Fibroblast of skin of left quadriceps (primary cell): ENCODE measurements around the gene DIP2B.
"Not testable (repeated sequence)": the region's sequence is repeated elsewhere in the genome, so short reads cannot be mapped to it uniquely, and the experiment has no call there.

Source experiments
- DNase-seq, 2 experiments: peaks; one replicate each; pipeline ENCODE4 v3.0.0-alpha.2; 2013; ENCODE audit warnings: low read depth in 2 of 2

DIP2B gene

DNA sequence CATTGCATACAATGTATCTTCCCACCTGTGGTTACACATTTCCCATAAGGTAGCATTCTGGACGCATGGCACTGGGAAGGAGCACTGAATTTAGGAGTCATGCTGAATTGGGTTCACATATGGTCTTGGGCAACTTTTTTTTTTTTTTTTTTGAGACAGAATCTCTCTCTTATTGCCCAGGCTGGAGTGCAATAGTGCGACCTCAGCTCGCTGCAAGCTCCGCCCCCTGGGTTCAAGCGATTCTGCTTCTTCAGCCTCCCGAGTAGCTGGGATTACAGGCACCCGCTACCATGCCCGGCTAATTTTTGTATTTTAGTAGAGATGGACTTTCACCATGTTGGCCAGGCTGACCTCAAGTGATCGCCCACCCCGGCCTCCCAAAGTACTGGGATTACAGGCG lies 13.3 kb downstream of the DIP2B start:
- no peak for DNase-seq

GRCh38 chr12:50519353-50519752 lies 14.6 kb downstream of the DIP2B start:
- no peak for DNase-seq

DNA sequence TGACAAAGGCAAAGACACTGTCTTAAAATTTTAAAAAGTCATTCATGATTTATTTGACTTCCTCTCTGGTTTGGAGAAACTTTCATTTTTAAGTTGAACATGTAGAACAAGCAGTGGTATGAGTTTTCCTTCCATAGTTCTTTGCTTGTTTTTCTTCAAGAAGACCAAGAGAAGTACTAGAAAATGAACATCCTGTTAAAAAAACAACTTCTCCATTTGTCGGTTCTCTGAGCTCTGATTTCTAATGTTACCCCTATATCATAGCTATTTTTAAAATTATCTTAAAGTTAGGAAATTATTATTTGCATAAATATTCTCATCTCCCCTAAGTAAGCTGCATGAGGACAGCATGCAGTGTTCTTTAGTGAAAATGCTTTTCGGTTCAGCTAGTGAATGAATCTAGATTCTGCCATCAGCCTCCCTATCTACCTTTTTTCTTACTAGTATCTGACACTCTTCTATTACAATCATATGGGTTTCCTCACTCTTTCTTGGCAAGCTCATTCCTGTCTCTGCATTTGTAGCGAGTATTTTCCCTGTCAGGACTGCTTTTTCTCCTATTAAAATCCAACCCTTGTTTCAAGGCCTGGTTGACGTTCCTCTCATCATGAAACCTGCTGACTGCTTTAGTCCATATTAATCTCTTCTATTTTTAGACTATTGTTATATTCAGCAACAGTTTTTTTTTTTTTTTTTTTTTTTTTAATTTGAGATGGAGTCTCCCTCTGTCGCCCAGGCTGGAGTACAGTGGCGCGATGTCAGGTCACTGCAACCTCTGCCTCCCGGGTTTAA lies 15.8 kb downstream of the DIP2B start:
- DNase-seq, result no peak

GRCh38 chr12:50521781-50522180 lies 17.0 kb downstream of the DIP2B start:
- not testable (repeated sequence) for DNase-seq

DNA sequence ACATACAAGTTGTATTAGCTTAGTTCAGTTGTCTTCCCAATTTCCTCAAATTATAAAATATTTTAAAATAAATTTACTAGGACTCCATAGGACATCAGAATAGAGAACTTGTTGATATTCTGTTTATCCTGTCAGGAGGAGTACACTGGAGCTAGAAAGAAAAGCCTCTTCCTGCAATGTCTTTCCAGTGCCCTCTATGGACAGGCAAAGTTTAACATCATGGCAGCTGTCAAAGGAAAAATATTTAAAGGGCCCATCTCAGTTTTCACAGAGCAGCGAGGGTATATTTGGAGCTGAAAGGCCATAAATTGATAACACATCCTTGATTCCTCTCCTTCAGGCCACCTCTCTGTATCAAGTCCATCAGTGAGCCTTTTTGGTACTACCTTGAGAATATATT lies 19.0 kb downstream of the DIP2B start:
- DNase-seq, result no peak

- no peak for DNase-seq
Measured at GRCh38 chr12:50524621-50525020, 19.8 kb downstream of the DIP2B start.

- no peak for DNase-seq
Measured at GRCh38 chr12:50525422-50525821, 20.6 kb downstream of the DIP2B start.

DNA sequence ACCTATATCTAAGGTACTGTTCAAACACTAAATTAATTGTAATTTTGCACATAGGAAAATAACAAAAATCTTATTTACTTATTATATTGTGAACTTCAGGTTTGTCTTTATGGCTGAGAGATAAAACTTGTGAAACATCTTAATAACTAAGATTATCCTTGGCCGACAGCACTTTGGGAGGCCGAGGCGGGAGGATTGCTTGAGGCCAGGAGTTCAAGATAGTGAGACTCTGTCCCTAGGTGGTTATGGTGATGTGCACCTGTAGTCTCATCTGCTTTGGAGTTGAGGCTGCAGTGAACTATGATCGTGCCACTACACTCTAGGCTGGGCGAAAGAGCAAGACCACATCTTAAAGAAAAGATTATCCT lies 22.6 kb downstream of the DIP2B start:
- DNase-seq, result no peak

- no peak for DNase-seq
Measured at GRCh38 chr12:50528800-50529199, 24.0 kb downstream of the DIP2B start.

DNA sequence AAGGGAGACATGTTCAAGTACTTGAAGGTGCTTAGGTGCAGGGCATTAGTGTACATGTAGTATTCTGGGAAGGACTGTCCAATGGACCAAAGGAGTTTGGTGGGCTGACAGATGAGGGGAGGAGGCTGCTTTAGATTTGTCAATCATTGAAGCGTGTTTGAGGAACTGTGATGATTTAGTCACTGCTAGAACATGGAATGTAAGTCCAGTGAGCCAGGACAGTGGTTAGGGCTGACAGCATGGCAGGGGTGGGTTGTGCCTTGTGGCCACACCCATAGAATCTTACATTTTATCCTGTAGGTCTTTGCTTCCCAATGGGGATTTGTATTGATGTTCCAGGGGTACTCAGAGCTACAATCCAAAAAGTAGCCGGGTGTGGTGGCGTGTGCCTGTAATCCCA lies 24.6 kb downstream of the DIP2B start:
- no peak for DNase-seq

DNA sequence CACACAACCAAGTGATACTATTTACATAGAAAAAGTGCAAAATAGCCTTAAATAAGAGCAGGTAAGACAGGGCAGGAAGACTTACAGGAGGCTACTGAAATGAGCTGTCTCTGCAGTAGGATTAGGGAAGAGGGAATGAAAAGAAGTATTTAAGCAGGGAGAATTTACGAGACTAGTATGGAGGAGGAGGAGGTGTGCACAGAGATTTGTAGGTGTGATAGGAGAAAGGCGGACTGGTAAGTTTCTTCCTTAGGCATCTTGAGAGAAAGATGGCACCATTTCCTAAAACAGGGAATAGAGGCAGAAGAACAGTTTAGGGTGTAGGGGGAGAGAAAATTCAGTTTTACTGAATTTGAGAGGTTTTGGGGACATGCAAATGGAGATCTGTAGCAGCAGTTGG lies 25.7 kb downstream of the DIP2B start:
- DNase-seq, result no peak

DNA sequence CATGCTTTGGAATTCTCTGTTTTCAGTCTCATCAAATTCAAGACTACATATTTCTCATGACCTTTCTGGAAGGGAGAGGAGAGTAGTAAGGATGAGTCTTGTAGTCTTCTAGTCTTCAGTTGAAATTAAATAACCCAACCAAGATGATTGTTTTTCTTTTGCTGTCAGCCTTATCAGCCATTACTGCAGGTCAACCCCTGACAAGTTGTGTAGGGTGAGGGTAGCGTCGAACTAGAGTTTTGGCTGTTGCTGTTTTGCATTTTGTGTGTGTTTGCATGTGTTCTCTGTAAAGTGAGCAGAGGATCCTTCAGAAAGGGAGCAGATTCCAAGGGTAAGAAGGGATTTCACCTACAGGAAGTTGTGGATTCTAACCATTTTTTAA lies 28.4 kb downstream of the DIP2B start:
- DNase-seq, result no peak

DNA sequence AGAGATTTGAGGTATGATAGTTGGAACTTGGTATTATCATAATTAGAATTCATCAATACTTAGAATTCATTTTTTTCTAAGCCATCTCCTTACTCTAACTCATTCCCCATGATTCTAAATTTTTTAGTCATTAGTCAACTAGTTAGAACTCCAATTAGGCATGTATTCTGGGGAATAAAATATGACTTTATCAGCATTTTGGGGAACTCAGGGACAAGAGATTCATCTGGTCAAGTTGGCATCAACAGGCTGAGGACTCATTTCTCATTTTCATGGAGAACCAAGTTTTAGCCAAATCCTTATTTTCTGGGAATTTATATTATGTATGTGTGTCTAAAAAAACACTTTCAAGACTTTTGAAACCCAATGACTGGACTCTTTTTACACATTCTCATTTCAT lies 29.2 kb downstream of the DIP2B start:
- no peak for DNase-seq

GRCh38 chr12:50536831-50537537 lies 32.2 kb downstream of the DIP2B start:
- DNase-seq, result no peak

DNA sequence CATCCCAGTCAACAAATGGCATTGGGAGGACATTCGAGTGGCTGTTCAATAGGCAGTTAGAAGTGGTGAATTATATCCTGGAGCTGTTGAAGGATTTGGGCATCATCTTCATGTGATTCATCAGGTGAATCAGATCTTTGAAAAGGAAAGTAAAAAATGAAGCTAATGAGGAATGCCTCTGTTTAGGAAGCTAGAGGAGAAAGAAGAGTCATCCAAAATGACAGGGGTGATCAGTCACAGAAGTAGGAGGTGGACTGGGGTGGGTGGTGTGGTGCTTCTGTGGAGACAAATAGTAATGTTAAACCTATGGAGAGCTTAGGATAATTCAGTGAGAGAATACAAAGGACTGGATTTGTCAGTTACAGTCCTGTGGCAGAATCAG lies 32.7 kb downstream of the DIP2B start:
- peak in 1 of 2 experiments; percentile 17 for DNase-seq

- no peak for DNase-seq
Measured at GRCh38 chr12:50538182-50538581, 33.4 kb downstream of the DIP2B start.

- DNase-seq, result no peak
Measured at GRCh38 chr12:50541139-50541538, 36.4 kb downstream of the DIP2B start.

DNA sequence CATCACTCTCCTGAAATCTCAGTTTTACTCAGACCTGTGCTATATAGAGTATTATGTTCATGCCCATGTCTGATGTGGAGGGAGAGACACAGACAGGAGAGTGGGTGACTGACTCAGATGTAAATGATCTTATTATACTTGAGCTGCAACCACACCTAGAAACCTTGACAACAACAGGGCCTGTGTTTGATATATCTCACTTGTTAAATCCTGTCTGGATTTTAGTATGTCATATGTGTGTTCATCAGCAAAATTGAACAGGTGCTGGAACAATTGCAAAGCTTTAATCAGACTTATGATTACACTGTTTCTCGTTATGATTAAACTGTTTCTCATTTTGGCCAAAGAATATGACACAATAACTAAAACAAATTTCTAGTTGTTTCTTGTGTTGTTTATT lies 37.7 kb downstream of the DIP2B start:
- DNase-seq, result no peak

DNA sequence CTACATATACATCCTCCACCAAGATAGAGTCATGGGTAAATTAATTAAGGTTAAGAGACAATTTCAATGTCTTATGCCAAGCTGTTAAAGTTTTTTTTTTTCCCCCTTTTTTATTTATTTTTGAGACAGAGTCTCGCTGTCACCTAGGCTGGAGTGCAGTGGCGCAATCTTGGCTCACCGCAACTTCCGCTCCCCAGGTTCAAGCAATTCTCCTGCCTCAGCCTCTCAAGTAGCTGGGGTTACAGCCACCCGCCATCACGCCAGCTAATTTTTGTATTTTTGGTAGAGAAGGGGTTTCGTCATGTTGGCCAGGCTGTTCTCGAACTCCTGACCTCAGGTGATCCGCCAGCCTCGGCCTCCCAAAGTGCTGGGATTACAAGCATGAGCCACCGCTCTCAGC lies 38.4 kb downstream of the DIP2B start:
- not testable (repeated sequence) for DNase-seq

GRCh38 chr12:50545213-50545612 lies 40.4 kb downstream of the DIP2B start:
- no peak for DNase-seq

GRCh38 chr12:50545786-50546185 lies 41.0 kb downstream of the DIP2B start:
- no peak for DNase-seq

DNA sequence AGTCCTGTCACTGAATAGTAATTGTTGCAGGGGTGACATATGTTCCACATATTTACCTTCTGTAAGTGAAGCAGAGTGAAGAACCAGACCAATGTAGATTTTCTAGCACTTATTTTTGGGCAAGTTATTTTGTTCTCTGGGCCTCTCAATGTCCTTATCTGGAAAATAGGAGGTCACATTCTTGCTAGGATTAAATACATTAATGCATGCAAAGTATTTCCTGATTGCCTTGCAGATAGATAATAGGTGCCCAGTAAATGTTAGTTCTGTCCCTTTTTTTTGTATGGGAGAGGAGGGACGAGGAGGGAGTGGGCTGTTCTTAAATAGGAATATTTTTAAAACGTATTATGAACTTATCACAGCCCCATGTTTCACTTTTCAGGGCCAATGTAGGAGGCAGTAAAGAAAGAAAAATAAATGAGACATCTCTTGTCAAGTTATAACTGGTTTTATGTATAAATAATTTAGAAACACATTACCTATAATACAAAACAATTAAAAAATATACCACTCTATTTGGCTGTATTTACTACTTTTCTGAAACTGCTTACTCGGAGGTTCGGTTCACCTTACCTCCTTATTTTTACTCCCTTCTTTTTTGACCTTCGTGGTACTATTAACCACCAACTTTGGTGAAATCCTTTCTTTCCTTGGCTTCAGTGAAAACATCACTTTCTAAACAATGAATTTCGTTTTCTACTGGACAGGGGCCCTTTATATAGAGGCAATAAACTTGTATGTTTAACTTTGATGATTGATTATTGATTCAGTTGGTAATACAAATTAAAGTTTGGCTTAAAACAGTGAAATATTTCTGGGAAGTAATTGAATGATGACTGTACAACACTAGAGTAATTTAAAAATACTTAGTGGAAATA lies 41.9 kb downstream of the DIP2B start:
- DNase-seq, result no peak

DNA sequence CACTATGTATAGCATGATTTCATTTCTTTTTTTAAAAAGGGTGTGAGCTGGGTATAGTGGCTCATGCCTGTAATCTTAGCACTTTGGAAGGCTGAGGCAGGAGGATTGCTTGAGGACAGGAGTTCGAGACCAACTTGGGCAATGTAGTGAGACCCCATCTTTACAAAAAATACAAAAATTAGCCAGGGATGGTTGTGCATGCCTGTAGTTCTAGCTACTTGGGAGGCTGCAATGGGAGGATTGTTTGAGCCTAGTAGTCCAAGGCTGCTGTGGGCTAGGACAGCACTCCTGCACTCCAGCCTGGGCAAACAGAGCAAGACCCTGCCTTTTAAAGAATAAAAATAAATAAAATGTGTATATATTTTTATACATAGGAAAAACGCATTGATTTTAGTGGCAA lies 43.0 kb downstream of the DIP2B start:
- DNase-seq, result no peak
